ENCODE results near the gene C1orf56. TPM values are rescaled to one million over a fixed set of nuclear protein-coding genes. Genes with fewer than 3 reads are reported as not detected.

Gene C1orf56
- total RNA-seq, 4 donors from 2014 or later = 4.4 to 7.9 (median 5.5) TPM

DNA sequence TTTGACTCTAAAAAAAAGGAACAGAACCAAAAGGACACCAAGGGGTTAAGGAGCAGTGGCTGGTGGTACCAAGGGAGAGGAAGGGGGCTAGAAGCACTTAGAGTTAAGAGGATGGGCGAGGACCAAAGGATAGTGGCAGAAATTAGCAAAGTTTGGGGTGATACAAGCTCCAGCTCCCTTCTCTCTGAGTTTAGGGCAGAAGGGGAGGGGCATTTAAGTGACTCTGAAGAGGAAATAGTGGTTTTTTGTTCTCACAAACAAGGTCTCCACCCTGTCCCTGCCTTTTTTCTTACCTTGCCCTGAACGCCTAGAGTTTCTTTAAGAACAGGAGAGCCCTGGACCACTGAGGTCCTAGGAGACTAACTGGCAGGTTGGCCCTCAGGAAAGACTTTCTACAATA is 8.6 kb downstream of the C1orf56 start:
- TF ChIP-seq, protein P1, sequence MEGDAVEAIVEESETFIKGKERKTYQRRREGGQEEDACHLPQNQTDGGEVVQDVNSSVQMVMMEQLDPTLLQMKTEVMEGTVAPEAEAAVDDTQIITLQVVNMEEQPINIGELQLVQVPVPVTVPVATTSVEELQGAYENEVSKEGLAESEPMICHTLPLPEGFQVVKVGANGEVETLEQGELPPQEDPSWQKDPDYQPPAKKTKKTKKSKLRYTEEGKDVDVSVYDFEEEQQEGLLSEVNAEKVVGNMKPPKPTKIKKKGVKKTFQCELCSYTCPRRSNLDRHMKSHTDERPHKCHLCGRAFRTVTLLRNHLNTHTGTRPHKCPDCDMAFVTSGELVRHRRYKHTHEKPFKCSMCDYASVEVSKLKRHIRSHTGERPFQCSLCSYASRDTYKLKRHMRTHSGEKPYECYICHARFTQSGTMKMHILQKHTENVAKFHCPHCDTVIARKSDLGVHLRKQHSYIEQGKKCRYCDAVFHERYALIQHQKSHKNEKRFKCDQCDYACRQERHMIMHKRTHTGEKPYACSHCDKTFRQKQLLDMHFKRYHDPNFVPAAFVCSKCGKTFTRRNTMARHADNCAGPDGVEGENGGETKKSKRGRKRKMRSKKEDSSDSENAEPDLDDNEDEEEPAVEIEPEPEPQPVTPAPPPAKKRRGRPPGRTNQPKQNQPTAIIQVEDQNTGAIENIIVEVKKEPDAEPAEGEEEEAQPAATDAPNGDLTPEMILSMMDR (IDR thresholded peaks at IDR 0.05; ENCODE audit: low read depth) = no peak

DNA sequence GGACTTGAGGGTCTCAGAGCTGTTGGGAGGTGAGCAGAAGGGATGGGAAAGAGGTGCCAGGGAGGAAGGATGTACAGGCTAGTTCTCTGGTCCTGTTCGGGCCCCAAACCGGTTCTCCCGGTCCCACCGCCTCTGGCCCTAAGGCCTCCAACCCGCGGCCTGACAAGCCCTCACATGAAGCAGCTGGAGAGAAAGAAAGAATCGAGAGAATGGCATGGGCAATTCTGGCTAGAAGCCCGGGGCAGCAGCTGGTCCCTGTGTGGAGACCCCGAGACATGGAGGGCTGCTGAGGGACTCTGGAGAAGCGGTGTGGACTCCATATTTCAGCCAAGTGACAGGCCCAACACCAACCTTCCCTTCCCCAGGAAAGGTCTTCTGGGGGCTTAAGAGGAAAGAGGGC is 11.1 kb downstream of the C1orf56 start:
- TF ChIP-seq, protein P1 (IDR thresholded peaks at IDR 0.05; ENCODE audit: low read depth) = no peak

DNA sequence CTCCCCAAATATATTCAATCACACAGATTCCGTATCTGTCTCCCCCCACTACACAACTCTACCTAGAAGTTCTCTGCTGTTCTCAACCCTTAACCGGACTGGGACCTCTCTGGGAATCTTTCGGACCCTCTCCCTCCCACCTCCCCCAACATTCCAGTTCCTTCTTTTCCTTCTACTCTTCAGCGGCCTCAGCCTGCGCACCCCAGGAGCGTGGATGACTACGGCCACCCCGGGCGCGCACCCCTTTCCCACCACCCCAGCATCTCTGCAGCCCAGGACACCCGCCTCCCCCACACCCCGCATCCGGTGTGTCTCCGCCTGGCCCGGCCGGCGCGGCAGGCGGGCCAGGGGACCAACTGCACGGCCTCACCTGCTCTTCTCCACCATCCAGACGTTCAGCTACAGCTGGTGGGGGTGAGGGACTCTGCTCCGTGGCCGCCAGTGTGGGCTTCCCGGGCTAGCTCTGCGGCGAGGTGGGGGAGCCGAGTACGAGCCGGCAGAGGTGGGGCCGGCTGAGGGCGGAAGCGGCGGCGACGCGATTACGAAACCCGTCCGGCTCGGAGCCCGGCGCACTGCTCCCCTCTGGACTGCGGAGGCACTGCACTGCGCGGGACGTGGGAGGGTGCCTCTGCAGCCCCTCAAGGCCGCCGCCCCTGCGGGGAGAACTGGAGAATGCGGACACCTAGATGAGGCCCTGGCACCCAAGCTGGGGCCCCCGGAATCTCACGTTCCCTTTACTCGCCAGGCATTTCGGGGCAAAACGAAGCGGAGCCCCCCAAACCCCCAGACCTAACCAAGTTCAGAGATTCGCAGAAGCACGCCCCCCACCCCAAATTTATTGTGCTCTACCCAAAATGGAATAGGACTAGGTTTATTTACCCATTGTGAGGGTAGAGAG is 11.8 kb downstream of the C1orf56 start, which contains the start of gene CDC42SE1:
TSS of gene CDC42SE1 (minus strand) at position 514 of the 898 bp plus-strand sequence. CDS start 3,892 bp downstream, outside the sequence.
- TF ChIP-seq, protein P1 (IDR thresholded peaks at IDR 0.05; ENCODE audit: low read depth) = no peak

DNA sequence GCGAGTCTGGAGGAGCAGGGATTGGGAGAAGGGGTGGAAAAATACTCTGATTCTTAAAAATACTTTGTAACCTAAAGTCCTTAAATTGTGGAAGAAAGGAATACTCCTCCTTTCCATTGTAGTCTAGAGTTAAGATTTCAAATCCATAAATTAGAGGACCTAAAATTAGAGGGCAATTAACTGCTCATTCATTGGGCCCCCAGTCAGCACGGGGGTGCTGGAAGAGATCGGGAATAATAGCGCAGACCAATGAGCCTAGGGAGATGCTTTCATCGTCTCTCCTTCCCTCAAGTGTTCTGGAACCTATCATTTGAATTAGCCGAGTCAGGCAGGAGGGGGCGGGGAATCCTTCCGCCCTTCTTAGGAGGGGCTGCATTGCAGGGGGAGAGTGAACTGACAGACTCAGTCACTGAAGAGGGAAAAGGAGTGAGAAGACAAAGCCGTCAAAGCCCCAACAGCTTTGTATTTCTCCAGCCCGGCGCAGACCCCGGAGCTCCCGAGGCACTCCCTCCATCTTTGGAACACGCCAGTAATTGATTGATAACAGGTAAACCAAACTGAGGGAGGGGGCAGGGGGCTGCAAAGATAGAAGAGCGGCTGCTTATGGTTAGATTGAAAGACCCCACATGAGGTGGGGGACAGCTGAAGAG is 12.6 kb downstream of the C1orf56 start, which contains the start of gene MLLT11:
TSS of gene MLLT11 (plus strand) at position 391 of the 650 bp plus-strand sequence. CDS start 6,828 bp downstream, outside the sequence.
- TF ChIP-seq, protein P1 (IDR thresholded peaks at IDR 0.05; ENCODE audit: low read depth) = no peak

DNA sequence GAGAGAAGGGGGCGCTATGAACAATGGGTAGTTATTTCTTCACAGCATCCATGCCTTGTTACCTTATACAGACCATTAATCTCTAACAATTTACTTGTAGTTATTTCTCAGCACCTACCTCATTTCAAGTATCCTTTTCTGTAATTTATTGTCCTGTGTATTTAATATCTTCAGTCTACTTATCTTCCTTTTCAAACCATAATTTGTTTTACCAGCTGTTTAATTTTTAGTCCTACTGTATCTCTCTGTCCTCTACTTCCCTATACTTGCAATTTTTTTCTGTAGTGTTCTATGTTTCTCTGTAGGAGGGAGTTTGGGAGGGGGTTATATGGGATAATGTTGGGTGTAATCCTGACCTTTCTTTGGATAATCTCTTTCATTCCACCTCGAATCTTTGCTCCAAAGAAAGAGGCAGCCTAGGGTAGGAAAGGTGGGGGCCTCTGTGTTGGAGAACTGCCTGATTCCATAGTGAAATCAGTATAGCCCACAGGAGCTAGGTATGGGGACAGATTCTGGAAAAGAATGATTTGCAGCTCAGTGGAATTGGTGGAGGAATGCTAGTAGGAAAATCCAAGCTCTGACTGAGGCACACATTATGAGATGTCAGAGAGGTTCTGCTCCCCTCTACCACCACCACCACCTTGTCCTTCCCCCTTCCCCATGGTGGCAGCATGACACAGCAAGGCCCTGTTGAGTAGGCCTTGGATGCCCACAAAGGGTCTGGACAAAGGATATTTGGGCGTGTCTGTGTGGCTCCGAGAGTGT is 13.3 kb downstream of the C1orf56 start:
- TF ChIP-seq, protein P1 (IDR thresholded peaks at IDR 0.05; ENCODE audit: low read depth) = no peak

DNA sequence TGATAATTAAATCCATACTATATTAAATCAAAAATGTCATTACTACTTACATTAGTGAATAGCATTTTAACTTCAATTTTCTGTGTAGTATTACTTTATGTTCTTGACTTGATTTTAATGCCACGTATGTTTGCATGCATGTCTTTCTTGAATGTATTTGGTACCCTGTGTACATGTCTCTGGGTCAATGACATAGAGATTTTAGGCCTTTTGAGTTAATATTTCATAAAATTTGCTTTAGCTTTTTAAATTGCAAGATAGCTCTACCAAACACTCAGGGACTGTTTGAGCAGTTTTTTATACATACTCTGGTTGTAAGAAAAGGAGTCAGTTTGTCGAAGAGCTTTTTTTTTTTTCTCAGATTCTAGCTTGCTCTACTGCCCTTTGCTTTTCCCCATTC is 14.2 kb downstream of the C1orf56 start:
- TF ChIP-seq, protein P1 (IDR thresholded peaks at IDR 0.05; ENCODE audit: low read depth) = no peak
